KMS-11 (cell line): Measurements from ENCODE around the gene PI4KB.
A peak's percentile ranks its signal among the peaks of the same experiment; 100 is the strongest.

ENCODE experiments used
- H2AFZ ChIP-seq: fragments of 200-600 bp; sonication (generic); 2 replicates; pipeline ENCODE4 v1.6.1; 2016; ENCODE audit warnings: antibody characterized with exemption, mixed run types, low read depth
- H3K27ac ChIP-seq: fragments of 200-600 bp; sonication (generic); 2 replicates; pipeline ENCODE4 v1.6.1; 2016; ENCODE audit warnings: mild to moderate bottlenecking, mixed run types
- H3K27me3 ChIP-seq: fragments of 200-600 bp; sonication (generic); 2 replicates; pipeline ENCODE4 v1.6.1; 2017; ENCODE audit warnings: mild to moderate bottlenecking, low read depth, mixed run types, moderate library complexity; ENCODE audit not compliant: insufficient read depth
- H3K36me3 ChIP-seq: fragments of 200-600 bp; sonication (generic); 2 replicates; pipeline ENCODE4 v1.6.1; 2017; ENCODE audit warnings: mild to moderate bottlenecking, mixed run types; ENCODE audit not compliant: insufficient read depth
- H3K4me1 ChIP-seq: fragments of 200-600 bp; sonication (generic); 2 replicates; pipeline ENCODE4 v1.6.1; 2016; ENCODE audit warnings: mild to moderate bottlenecking, low read depth, mixed run types; ENCODE audit not compliant: poor library complexity, severe bottlenecking
- H3K4me2 ChIP-seq: fragments of 200-600 bp; sonication (generic); 2 replicates; pipeline ENCODE4 v1.7.0; 2016; ENCODE audit warnings: mild to moderate bottlenecking, mixed run types
- H3K4me3 ChIP-seq: fragments of 200-600 bp; sonication (generic); IDR thresholded peaks from 2 replicates; pipeline ENCODE4 v1.6.1; 2017; ENCODE audit warnings: low read depth, low read length, mixed read lengths; ENCODE audit not compliant: insufficient read depth
- H3K79me2 ChIP-seq: fragments of 200-600 bp; sonication (generic); 2 replicates; pipeline ENCODE4 v1.6.1; 2016; ENCODE audit warnings: low read depth, mixed run types; ENCODE audit not compliant: insufficient read depth
- H3K9ac ChIP-seq: fragments of 200-600 bp; sonication (generic); 2 replicates; pipeline ENCODE4 v1.6.1; 2016; ENCODE audit warnings: mild to moderate bottlenecking, mixed run types
- H4K20me1 ChIP-seq: fragments of 200-600 bp; sonication (generic); 2 replicates; pipeline ENCODE4 v1.6.1; 2016; ENCODE audit warnings: mild to moderate bottlenecking, mixed run types; ENCODE audit not compliant: insufficient read depth
- CTCF ChIP-seq: fragments of 200-600 bp; sonication (generic); conservative IDR thresholded peaks from 2 replicates; pipeline ENCODE4 v1.6.1; 2017; ENCODE audit warnings: low read depth, mild to moderate bottlenecking, antibody characterized with exemption, low read length, moderate library complexity, mixed read lengths

PI4KB gene

GRCh38 chr1:151342569-151342968 is 15.4 kb upstream of the PI4KB start:
- Histone ChIP-seq H3K4me2 (no peak overlapping the region), H4K20me1 (no peaks in the 10 kb centered on the region), H3K79me2 (peaks cover 16% of the 10 kb centered on the region), H3K27ac (no peak overlapping the region), H3K27me3 (no peaks in the 10 kb centered on the region), H3K4me1 (peaks cover 34% of the 10 kb centered on the region), H2AFZ (no peak overlapping the region), H3K4me3 (no peak overlapping the region), H3K9ac (no peak overlapping the region), H3K36me3 (peaks cover 10% of the 10 kb centered on the region; the same call in 1 of the 2 replicates)
- TF ChIP-seq CTCF, result 0 out of 2 replicates have a peak, but pooled peaks have one; percentile 1

- H3K36me3 ChIP-seq, result peaks cover 10% of the 10 kb centered on the region; the same call in 1 of the 2 replicates
- TF ChIP-seq CTCF, result no peak
- H3K4me3 ChIP-seq, result no peak overlapping the region
- H2AFZ ChIP-seq, result no peak overlapping the region
- no peak overlapping the region for H3K4me2 ChIP-seq
- no peak overlapping the region for H3K9ac ChIP-seq
- peaks cover 34% of the 10 kb centered on the region for H3K4me1 ChIP-seq
- H4K20me1 ChIP-seq, result no peaks in the 10 kb centered on the region
- no peaks in the 10 kb centered on the region for H3K27me3 ChIP-seq
- H3K27ac ChIP-seq, result peak overlapping the region; percentile 3; the same call in 1 of the 2 replicates
- H3K79me2 ChIP-seq, result peaks cover 16% of the 10 kb centered on the region
These were observed 14.8 kb upstream of the PI4KB start for GRCh38 chr1:151342021-151342420.

GRCh38 chr1:151340870-151341754 is 13.9 kb upstream of the PI4KB start:
- Histone ChIP-seq H3K36me3 (peaks cover 10% of the 10 kb centered on the region; the same call in 1 of the 2 replicates), H3K9ac (no peak overlapping the region), H3K79me2 (peaks cover 11% of the 10 kb centered on the region), H3K4me1 (peaks cover 30% of the 10 kb centered on the region), H3K27me3 (no peaks in the 10 kb centered on the region), H3K4me3 (no peak overlapping the region), H3K27ac (peak overlapping the region; percentile 3; the same call in 1 of the 2 replicates), H2AFZ (no peak overlapping the region), H4K20me1 (no peaks in the 10 kb centered on the region), H3K4me2 (peak overlapping the region; percentile 9; the same call in 1 of the 2 replicates)
- peak; percentile 100 for TF ChIP-seq CTCF

GRCh38 chr1:151336556-151336955 is 9.3 kb upstream of the PI4KB start:
- Histone ChIP-seq H3K4me2 (no peak overlapping the region), H3K9ac (no peak overlapping the region), H3K27ac (no peak overlapping the region), H3K36me3 (no peaks in the 10 kb centered on the region), H4K20me1 (no peaks in the 10 kb centered on the region), H3K27me3 (no peaks in the 10 kb centered on the region), H3K4me1 (peaks cover 20% of the 10 kb centered on the region), H3K4me3 (no peak overlapping the region), H3K79me2 (no peaks in the 10 kb centered on the region), H2AFZ (no peak overlapping the region)
- no peak for TF ChIP-seq CTCF
